ENCODE data around the gene NUDT11.
"Not testable (repeated sequence)": the region's sequence is repeated elsewhere in the genome, so short reads cannot be mapped to it uniquely, and the experiment has no call there.

GRCh38 chrX:51519131-51519530, 22.7 kb upstream of the NUDT11 start:
- not testable (repeated sequence) for TF ChIP-seq CTCF (conservative IDR thresholded peaks at IDR 0.05 in 1 of 2, IDR thresholded peaks at IDR 0.05 in 1 of 2; ENCODE audit: low read depth in 1 of 2, low read length in 2 of 2); EZH2 (IDR thresholded peaks at IDR 0.05; ENCODE audit: low read length, missing control alignments)
